Immature natural killer cell (primary cell): ENCODE measurements around the gene COX19. TPM values are rescaled to one million over a fixed set of nuclear protein-coding genes. Genes with fewer than 3 reads are reported as not detected.
"Not testable (repeated sequence)": the region's sequence is repeated elsewhere in the genome, so short reads cannot be mapped to it uniquely, and the experiment has no call there.

Experiments used
- DNase-seq, 3 donors: peaks; one replicate each; pipeline ENCODE4 v3.0.0; 2022; ENCODE audit warnings: mixed read lengths in 1 of 3
- H3K27ac Mint-ChIP-seq, 6 donors: one replicate each; pipeline ENCODE4 v1.8.0; 2020; ENCODE audit warnings: mixed read lengths in 6 of 6, mild to moderate bottlenecking in 5 of 6, inconsistent platforms in 4 of 6, moderate library complexity in 3 of 6
- H3K27me3 Mint-ChIP-seq, 3 donors: one replicate each; pipeline ENCODE4 v1.8.0; 2020 to 2021; ENCODE audit warnings: low read depth in 3 of 3, mild to moderate bottlenecking in 3 of 3, mixed read lengths in 3 of 3, moderate library complexity in 3 of 3, inconsistent platforms in 1 of 3
- H3K36me3 Mint-ChIP-seq, 3 donors: one replicate each; pipeline ENCODE4 v1.8.0; 2020; ENCODE audit warnings: mixed read lengths in 3 of 3, inconsistent platforms in 2 of 3, mild to moderate bottlenecking in 2 of 3
- H3K4me1 Mint-ChIP-seq, 2 donors: one replicate each; pipeline ENCODE4 v1.8.0; 2020; ENCODE audit warnings: inconsistent platforms in 2 of 2, mild to moderate bottlenecking in 2 of 2, mixed read lengths in 2 of 2, moderate library complexity in 1 of 2
- H3K4me3 Mint-ChIP-seq, 5 donors: one replicate each; pipeline ENCODE4 v1.8.0; 2020; ENCODE audit warnings: mild to moderate bottlenecking in 5 of 5, mixed read lengths in 5 of 5, inconsistent platforms in 3 of 5, moderate library complexity in 3 of 5
- H3K9me3 Mint-ChIP-seq, 6 donors: one replicate each; pipeline ENCODE4 v1.8.0; 2020; ENCODE audit warnings: mild to moderate bottlenecking in 6 of 6, mixed read lengths in 6 of 6, inconsistent platforms in 4 of 6, moderate library complexity in 3 of 6
- polyA plus RNA-seq, 3 donors: library from polyadenylated mRNA; unstranded; fragments of 300-500 nt; fragmentation: Illumina TruSeq; gene quantifications; one replicate each; pipeline ENCODE4 v1.2.3, GENCODE V29; 2021

Gene COX19
- polyA plus RNA-seq, 3 donors from 2014 or later = 12.7 to 24.0 (median 18.1) TPM

DNA sequence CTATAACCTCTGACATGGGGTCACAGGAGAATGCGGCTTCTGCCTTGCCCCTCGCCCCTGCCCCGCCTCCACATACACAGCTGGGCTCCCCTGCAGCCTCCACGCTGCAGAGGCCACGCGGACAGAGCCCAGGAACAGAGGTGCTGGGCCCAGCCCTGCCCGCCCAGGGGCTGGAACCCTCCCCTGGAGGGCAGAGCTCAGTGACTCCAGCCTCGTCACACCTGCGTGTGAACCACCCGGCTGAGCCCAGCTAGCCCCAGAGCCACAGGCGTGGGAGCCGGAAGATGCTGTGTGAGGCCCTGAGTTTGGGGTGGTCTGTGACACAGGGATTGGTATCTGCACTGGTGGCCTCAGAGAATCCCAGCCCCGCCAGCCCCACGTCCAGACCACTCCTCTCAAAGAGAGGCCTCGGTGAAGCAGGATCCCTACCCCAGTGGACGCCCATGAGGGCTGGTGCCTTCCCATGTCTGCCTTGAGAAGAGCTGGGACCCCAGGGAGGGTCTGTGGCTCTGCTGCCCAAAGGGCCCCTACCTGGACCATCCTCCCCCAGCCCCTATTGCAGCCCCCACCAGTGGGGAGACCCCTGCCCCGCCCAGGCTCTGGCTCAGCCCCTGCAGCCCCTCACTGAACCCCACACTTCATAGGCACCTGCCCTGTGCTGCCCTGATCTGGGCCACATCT, 12.8 kb downstream of the COX19 start:
- no peak for DNase-seq
- H3K27me3 Mint-ChIP-seq = peaks cover 5 to 14% (median 11%) of the 10 kb centered on the region in 3 donors
- H3K9me3 Mint-ChIP-seq = no peaks in the 10 kb centered on the region
- H3K4me1 Mint-ChIP-seq = peaks cover 15 to 26% of the 10 kb centered on the region in 2 donors
- H3K27ac Mint-ChIP-seq = no peak overlapping the region
- no peak overlapping the region for H3K4me3 Mint-ChIP-seq
- H3K36me3 Mint-ChIP-seq = peaks cover 0 to 5% (median 5%) of the 10 kb centered on the region in 3 donors

DNA sequence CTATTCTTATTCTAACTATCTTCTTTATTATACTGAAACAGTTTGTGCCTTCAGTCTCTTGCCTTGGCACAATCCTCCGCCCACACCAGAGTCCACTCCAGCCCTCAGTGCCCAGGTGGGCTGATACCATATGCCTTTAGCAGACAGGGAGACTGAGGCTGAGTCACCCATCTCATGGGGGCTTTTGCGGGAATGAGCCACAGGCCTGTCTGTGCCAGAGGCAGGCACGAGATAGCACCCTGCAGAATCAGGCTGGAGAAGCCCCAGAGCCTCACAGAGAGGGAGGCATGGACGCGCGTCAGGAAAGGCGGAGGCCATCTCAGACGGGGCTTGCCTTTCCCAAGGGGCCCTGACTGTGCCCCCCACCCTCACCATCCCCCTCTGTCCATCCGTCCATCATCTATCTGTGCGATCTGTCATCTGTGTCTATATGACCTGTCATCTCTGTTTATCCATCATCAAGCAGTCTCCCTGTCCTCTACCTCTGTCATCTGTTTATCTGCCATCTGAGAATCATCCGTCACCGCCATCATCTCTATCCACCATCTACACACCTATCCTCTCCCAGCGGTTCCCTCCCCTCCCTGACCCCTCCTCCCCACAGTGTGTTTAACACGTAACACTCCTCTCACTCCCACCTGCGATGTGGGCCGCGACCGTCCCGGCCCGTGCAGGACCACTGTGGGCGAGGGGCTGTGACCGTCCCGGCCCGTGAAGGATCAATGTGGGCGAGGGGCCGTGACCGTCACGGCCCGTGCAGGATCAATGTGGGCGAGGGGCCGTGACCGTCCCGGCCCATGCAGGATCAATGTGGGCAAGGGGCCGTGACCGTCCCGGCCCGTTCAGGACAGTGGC, 13.6 kb downstream of the COX19 start:
- H3K9me3 Mint-ChIP-seq = no peaks in the 10 kb centered on the region
- no peak for DNase-seq
- H3K27me3 Mint-ChIP-seq = peaks cover 2 to 14% (median 9%) of the 10 kb centered on the region in 3 donors
- H3K27ac Mint-ChIP-seq = no peak overlapping the region
- no peak overlapping the region for H3K4me3 Mint-ChIP-seq
- H3K36me3 Mint-ChIP-seq = no peaks in the 10 kb centered on the region
- peaks cover 15 to 26% of the 10 kb centered on the region in 2 donors for H3K4me1 Mint-ChIP-seq

- DNase-seq, H3K9me3 Mint-ChIP-seq, H3K36me3 Mint-ChIP-seq, H3K27ac Mint-ChIP-seq, H3K4me3 Mint-ChIP-seq: not testable (repeated sequence)
- Mint-ChIP-seq H3K27me3 (peaks cover 2 to 14% (median 9%) of the 10 kb centered on the region in 3 donors), H3K4me1 (peaks cover 14 to 19% of the 10 kb centered on the region in 2 donors)
Measured at GRCh38 chr7:960972-961371, 14.4 kb downstream of the COX19 start.

GRCh38 chr7:960269-960871, 15.0 kb downstream of the COX19 start:
- H3K36me3 Mint-ChIP-seq = no peaks in the 10 kb centered on the region
- no peak overlapping the region for H3K27ac Mint-ChIP-seq
- no peaks in the 10 kb centered on the region for H3K9me3 Mint-ChIP-seq
- H3K4me1 Mint-ChIP-seq = peaks cover 14 to 16% of the 10 kb centered on the region in 2 donors
- no peak for DNase-seq
- H3K27me3 Mint-ChIP-seq = peaks cover 2 to 14% (median 7%) of the 10 kb centered on the region in 3 donors
- H3K4me3 Mint-ChIP-seq = no peak overlapping the region

DNA sequence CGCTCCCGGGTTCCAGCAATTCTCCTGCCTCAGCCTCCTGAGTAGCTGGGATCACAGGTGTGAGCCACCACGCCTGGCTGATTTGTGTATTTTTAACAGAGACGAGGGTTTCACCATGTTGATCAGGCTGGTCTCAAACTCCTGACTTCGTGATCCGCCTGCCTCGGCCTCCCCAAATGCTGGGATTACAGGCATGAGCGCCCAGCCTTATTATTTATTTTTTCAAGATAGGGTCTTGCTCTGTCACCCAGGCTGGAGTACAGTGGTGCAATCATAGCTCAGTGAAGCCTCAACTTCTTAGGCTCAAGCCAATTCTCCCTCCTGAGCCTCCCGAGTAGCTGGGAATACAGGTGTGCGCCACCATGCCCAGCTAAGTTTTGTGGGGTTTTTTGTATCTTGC, 15.6 kb downstream of the COX19 start:
- Mint-ChIP-seq H3K27me3 (peaks cover 2 to 12% (median 7%) of the 10 kb centered on the region in 3 donors), H3K4me1 (peaks cover 8 to 16% of the 10 kb centered on the region in 2 donors)
- not testable (repeated sequence) for DNase-seq, H3K27ac Mint-ChIP-seq, H3K36me3 Mint-ChIP-seq, H3K9me3 Mint-ChIP-seq, H3K4me3 Mint-ChIP-seq

GRCh38 chr7:959271-959670, 16.1 kb downstream of the COX19 start:
- Mint-ChIP-seq H3K27ac (peak overlapping the region in 1 of 6 donors; percentile 71), H3K9me3 (no peaks in the 10 kb centered on the region)

DNA sequence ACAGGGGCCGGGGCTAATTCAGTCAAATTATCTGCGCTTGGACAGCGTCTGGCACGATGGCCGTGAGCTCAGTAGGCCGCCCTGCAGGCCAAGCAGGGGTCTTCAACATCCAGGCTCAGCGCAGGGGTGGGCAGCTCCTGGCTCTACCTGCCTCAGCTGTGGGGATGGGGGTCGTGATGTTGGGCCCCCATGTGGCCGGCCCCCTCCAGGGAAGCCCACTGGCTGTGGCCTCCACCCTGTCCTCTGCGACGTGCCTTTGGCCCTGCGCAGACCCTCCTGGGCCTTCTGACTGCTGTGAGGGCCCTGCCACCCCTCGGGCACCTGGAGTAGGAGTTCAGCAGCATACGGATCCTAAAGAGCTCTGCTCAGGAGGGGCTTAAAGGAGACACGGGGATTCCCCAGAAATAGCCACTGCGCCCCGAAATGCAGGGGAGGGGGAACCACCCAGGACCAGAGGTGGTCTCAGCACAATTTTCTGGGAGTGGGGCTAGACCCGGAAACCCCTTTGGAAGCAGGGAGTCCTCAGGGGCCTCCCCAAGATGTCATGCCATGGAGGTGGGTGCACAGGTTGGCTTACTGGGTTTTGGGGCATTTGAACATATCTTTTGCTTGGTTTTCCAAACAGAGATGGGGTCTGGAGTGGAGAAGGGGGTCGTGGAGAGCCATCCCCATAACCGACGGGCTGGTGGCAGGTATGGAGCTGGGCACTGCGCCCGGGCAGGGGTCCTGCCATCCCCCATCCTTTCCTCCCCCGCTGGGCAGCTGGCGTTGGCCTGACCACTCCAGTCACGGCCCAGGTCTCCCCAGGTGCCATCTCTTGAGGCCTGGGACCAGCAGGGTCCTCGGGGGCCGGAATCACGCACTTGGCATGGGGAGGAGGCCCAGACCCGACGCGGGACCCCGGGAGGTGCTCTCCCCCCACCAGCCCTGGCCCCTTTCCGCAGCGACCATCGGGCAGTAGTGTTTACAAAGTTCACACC, 16.8 kb downstream of the COX19 start:
- H3K27me3 Mint-ChIP-seq = peaks cover under 1 to 7% (median 7%) of the 10 kb centered on the region in 3 donors
- peaks cover 2 to 9% of the 10 kb centered on the region in 2 donors for H3K4me1 Mint-ChIP-seq
- no peak for DNase-seq
- no peaks in the 10 kb centered on the region for H3K9me3 Mint-ChIP-seq
- no peaks in the 10 kb centered on the region for H3K36me3 Mint-ChIP-seq
- H3K27ac Mint-ChIP-seq = no peak overlapping the region
- H3K4me3 Mint-ChIP-seq = no peak overlapping the region

More at GRCh38 chr7:959271-959670, 16.1 kb downstream of the COX19 start:
- Mint-ChIP-seq H3K36me3 (no peaks in the 10 kb centered on the region), H3K4me1 (peaks cover 5 to 13% of the 10 kb centered on the region in 2 donors), H3K4me3 (no peak overlapping the region), H3K27me3 (peaks cover 2 to 9% (median 7%) of the 10 kb centered on the region in 3 donors)
- no peak for DNase-seq

- no peak for DNase-seq
- no peak overlapping the region for H3K27ac Mint-ChIP-seq
- H3K36me3 Mint-ChIP-seq = no peaks in the 10 kb centered on the region
- H3K4me1 Mint-ChIP-seq = peaks cover 2 to 7% of the 10 kb centered on the region in 2 donors
- no peak overlapping the region for H3K4me3 Mint-ChIP-seq
- H3K27me3 Mint-ChIP-seq = peaks cover 0 to 7% (median 6%) of the 10 kb centered on the region in 3 donors
- H3K9me3 Mint-ChIP-seq = no peaks in the 10 kb centered on the region
Measured at GRCh38 chr7:957418-958220, 17.7 kb downstream of the COX19 start.

GRCh38 chr7:956031-956430, 19.3 kb downstream of the COX19 start:
- H3K4me3 Mint-ChIP-seq = peak overlapping the region; percentile 61 to 81 (median 73)
- peaks cover 0 to 6% (median 4%) of the 10 kb centered on the region in 3 donors for H3K27me3 Mint-ChIP-seq
- peaks cover 6 to 15% of the 10 kb centered on the region in 2 donors for H3K4me1 Mint-ChIP-seq
- H3K9me3 Mint-ChIP-seq = no peaks in the 10 kb centered on the region
- H3K27ac Mint-ChIP-seq = peak overlapping the region in 5 of 6 donors; percentile 34 to 76 (median 72)
- no peak for DNase-seq
- no peaks in the 10 kb centered on the region for H3K36me3 Mint-ChIP-seq

GRCh38 chr7:954330-955238, 20.8 kb downstream of the COX19 start, which contains the start of gene ADAP1:
ADAP1 (minus strand) TSS chr7:954680; CDS start chr7:954477, 203 bp downstream.
- Mint-ChIP-seq H3K4me3 (peak within 1 kb of the TSS; percentile 70 to 82 (median 78)), H3K9me3 (no peaks in the 10 kb centered on the region), H3K4me1 (peaks cover 21 to 29% of the 10 kb centered on the region in 2 donors), H3K27me3 (peaks cover 0 to 9% (median 5%) of the 10 kb centered on the region in 3 donors), H3K27ac (peak within 1 kb of the TSS; percentile 40 to 88 (median 58)), H3K36me3 (no peaks in the 10 kb centered on the region)
- peak; percentile 73 to 81 (median 80) for DNase-seq

GRCh38 chr7:953547-954327, 21.6 kb downstream of the COX19 start:
- Mint-ChIP-seq H3K27me3 (peaks cover 0 to 9% (median 3%) of the 10 kb centered on the region in 3 donors), H3K36me3 (no peaks in the 10 kb centered on the region)

More at GRCh38 chr7:953547-954327, 21.6 kb downstream of the COX19 start:
- Mint-ChIP-seq H3K9me3 (no peaks in the 10 kb centered on the region), H3K4me3 (peak overlapping the region; percentile 33 to 71 (median 62)), H3K4me1 (peaks cover 29 to 37% of the 10 kb centered on the region in 2 donors), H3K27ac (no peak overlapping the region)
- DNase-seq = peak; percentile 52 to 58 (median 55)
